Measurements from ENCODE around the gene MRPL9. TPM values are rescaled to one million over a fixed set of nuclear protein-coding genes. Genes with fewer than 3 reads are reported as not detected.

The MRPL9 gene
- total and polyA plus RNA-seq, 12 donors: 39.9 to 57.7 (median 48.1) TPM

DNA sequence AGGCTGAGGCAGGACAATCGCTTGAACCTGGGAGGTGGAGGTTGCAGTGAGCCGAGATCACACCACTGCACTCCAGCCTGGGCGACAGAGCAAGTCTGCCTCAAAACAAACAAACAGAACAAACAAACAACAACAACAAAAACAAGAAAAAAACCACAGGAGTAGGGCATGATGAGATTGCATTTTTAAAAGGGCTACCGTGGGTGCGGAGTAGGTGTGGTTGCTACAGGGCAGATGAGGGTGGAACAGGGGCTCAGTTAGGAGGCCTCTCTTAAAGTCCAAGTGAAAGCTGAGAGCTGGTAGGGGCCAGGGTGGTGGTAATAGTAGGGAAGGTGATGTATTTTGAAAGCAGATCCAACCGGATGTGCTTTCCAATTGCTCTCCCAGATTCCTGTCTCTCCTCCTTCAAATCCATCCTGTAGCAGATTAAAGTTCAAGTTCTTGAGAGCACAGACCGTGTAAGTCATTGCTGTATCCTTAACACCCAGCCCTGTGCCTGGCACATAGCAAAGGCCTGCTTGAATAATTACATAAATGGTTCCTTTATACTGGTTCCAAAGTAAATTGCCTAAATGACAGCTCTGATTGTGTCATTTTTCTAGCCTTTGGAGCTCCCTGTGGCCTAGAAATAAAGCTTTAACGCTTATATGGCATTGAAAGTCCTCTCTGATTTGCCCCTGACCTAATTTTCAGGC, 46.1 kb upstream of the MRPL9 start:
- no peaks in the 10 kb centered on the region for H3K36me3 ChIP-seq
- TF ChIP-seq, protein P1, sequence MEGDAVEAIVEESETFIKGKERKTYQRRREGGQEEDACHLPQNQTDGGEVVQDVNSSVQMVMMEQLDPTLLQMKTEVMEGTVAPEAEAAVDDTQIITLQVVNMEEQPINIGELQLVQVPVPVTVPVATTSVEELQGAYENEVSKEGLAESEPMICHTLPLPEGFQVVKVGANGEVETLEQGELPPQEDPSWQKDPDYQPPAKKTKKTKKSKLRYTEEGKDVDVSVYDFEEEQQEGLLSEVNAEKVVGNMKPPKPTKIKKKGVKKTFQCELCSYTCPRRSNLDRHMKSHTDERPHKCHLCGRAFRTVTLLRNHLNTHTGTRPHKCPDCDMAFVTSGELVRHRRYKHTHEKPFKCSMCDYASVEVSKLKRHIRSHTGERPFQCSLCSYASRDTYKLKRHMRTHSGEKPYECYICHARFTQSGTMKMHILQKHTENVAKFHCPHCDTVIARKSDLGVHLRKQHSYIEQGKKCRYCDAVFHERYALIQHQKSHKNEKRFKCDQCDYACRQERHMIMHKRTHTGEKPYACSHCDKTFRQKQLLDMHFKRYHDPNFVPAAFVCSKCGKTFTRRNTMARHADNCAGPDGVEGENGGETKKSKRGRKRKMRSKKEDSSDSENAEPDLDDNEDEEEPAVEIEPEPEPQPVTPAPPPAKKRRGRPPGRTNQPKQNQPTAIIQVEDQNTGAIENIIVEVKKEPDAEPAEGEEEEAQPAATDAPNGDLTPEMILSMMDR (IDR thresholded peaks at IDR 0.05): no peak
- H3K4me1 ChIP-seq: no peaks in the 10 kb centered on the region
- intact Hi-C loops (cut with DNase I): loop anchor here in 1 of 10 donors (10.0 kb wide), 1 partner anchor 55 kb away; no protein-coding TSS in a partner anchor
- H3K4me3 ChIP-seq: no peak overlapping the region
- H3K27me3 ChIP-seq: peaks cover 0 to 7% (median 0%) of the 10 kb centered on the region in 7 donors
- H3K27ac ChIP-seq: no peak overlapping the region
- ATAC-seq (no peak), DNase-seq (no peak)
- H3K9me3 ChIP-seq: no peaks in the 10 kb centered on the region
- WGBS, 2 donors: 60 to 75% methylated on average over 8 of the region's 8 CpGs

DNA sequence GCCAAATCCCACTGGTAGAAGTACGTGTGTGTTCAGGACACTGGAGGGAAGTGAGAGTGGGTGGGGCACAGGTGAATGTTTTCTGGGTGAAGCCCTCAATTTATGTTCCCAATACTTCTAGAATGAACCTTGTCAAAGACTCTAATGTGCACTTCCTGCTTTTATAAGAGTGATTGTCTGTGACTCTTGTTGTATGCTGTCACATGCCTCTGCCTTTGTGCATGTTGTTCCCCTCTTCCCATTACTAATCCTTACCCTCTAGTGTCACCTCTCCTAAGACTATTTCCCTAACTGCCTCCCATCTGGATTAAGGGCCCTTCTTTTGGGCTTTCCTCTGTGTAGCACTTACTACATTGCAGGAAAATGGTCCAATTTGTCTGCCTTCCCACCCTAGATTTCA, 44.5 kb upstream of the MRPL9 start:
- 69 to 77% methylated on average over 1 of the region's 1 CpG for WGBS, 2 donors
- no peaks in the 10 kb centered on the region for H3K4me1 ChIP-seq
- no peaks in the 10 kb centered on the region for H3K9me3 ChIP-seq
- H3K27ac ChIP-seq: no peak overlapping the region
- no peaks in the 10 kb centered on the region for H3K36me3 ChIP-seq
- no peak overlapping the region for H3K4me3 ChIP-seq
- TF ChIP-seq, protein P1 (IDR thresholded peaks at IDR 0.05): no peak
- peaks cover 0 to 7% (median 0%) of the 10 kb centered on the region in 7 donors for H3K27me3 ChIP-seq
- ATAC-seq (no peak), DNase-seq (no peak)
- intact Hi-C loops (cut with DNase I): loop anchor here in 1 of 10 donors (10.0 kb wide), 1 partner anchor 53 kb away; no protein-coding TSS in a partner anchor

DNA sequence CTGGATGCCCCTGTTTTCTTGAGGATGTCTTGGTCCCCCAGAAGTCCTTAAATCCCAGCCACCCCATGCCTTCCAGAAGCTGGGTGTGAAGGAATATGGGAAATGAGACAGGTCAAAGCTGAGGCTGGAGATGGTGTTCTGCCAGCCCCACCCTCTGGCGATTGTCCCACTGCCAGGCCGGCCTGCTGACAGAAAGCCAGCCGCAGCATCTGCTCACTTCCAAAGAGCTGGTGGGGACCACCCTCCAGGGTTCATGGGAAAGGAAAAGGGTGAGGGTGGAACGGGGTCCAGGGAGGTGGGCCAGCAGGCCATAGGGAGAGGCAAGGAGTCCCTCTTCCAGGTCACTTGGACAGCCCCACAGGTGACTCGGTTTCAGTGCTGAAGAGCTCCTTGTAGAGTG, 43.8 kb upstream of the MRPL9 start:
- Histone ChIP-seq H3K4me1 (no peaks in the 10 kb centered on the region), H3K36me3 (no peaks in the 10 kb centered on the region), H3K9me3 (no peaks in the 10 kb centered on the region), H3K4me3 (no peak overlapping the region), H3K27ac (no peak overlapping the region), H3K27me3 (peaks cover 0 to 7% (median 0%) of the 10 kb centered on the region in 7 donors)
- ATAC-seq: no peak
- no peak for DNase-seq
- TF ChIP-seq, protein P1 (IDR thresholded peaks at IDR 0.05): no peak
- intact Hi-C loops (cut with DNase I): loop anchor here in 1 of 10 donors (10.0 kb wide), 1 partner anchor 52 kb away; no protein-coding TSS in a partner anchor
- 69 to 72% methylated on average over 5 of the region's 5 CpGs for WGBS, 2 donors

DNA sequence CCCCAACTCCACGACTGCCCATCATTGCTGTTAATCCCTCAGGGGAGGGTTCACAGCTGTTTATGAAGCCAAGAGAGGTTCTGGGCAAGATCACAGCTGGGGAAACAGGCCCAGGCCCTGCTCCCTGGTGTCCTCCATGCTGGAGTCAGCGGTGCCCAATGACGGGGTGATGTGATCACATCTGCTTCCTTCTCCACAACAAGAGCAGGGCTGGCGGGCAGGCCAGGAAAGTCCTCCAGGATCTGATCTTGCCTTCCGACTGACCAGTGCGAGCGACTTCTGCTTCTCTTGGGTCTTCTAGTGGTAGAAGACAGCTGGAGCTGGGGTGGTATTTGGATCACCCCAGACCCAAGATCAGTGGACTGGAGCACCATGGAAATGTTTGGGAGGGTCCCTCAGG, 42.9 kb upstream of the MRPL9 start:
- intact Hi-C loops (cut with DNase I): loop anchor here in 1 of 10 donors (10.0 kb wide), 1 partner anchor 51 kb away; no protein-coding TSS in a partner anchor
- Histone ChIP-seq H3K9me3 (no peaks in the 10 kb centered on the region), H3K4me3 (no peak overlapping the region), H3K27ac (no peak overlapping the region), H3K36me3 (no peaks in the 10 kb centered on the region), H3K27me3 (peaks cover 0 to 7% (median under 1%) of the 10 kb centered on the region in 7 donors), H3K4me1 (no peaks in the 10 kb centered on the region)
- no peak for DNase-seq
- TF ChIP-seq, protein P1 (IDR thresholded peaks at IDR 0.05): no peak
- 84 to 86% methylated on average over 7 of the region's 7 CpGs for WGBS, 2 donors
- ATAC-seq: no peak
